ENCODE results near the gene PHLPP1. TPM values are rescaled to one million over a fixed set of nuclear protein-coding genes. Genes with fewer than 3 reads are reported as not detected.
"Not testable (repeated sequence)": the region's sequence is repeated elsewhere in the genome, so short reads cannot be mapped to it uniquely, and the experiment has no call there.

Gene PHLPP1
- total RNA-seq, 2 donors from 2014 or later = 8.1 to 11.6 TPM

- no peak for TF ChIP-seq CTCF (IDR thresholded peaks at IDR 0.05)
- Histone ChIP-seq H3K4me1 (ENCODE audit: control insufficient read depth in 1 of 2, low read depth in 2 of 2) (no peaks in the 10 kb centered on the region), H3K9me3 (no peaks in the 10 kb centered on the region), H3K4me3 (no peak overlapping the region), H3K27me3 (replicated peaks; ENCODE audit: insufficient read depth) (no peaks in the 10 kb centered on the region), H3K27ac (no peak overlapping the region), H3K36me3 (no peaks in the 10 kb centered on the region)
- ATAC-seq (ENCODE audit: insufficient number of reproducible peaks, low FRiP score, low read depth) = no peak
- no peak for DNase-seq (ENCODE audit: low spot score)
These were observed 92.1 kb downstream of the PHLPP1 start for GRCh38 chr18:62807396-62807795.

GRCh38 chr18:62808123-62808522 lies 92.8 kb downstream of the PHLPP1 start:
- no peak overlapping the region for H3K27ac ChIP-seq
- DNase-seq (ENCODE audit: low spot score) (no peak), ATAC-seq (ENCODE audit: insufficient number of reproducible peaks, low FRiP score, low read depth) (no peak)
- no peak overlapping the region for H3K4me3 ChIP-seq
- no peaks in the 10 kb centered on the region for H3K27me3 ChIP-seq (replicated peaks; ENCODE audit: insufficient read depth)
- no peaks in the 10 kb centered on the region for H3K9me3 ChIP-seq
- no peaks in the 10 kb centered on the region for H3K4me1 ChIP-seq (ENCODE audit: control insufficient read depth in 1 of 2, low read depth in 2 of 2)
- H3K36me3 ChIP-seq = no peaks in the 10 kb centered on the region
- no peak for TF ChIP-seq CTCF (IDR thresholded peaks at IDR 0.05)

GRCh38 chr18:62809445-62809844 lies 94.1 kb downstream of the PHLPP1 start:
- not testable (repeated sequence) for H3K4me1 ChIP-seq (ENCODE audit: control insufficient read depth in 1 of 2, low read depth in 2 of 2); H3K36me3 ChIP-seq; H3K27me3 ChIP-seq (replicated peaks; ENCODE audit: insufficient read depth); ATAC-seq (ENCODE audit: insufficient number of reproducible peaks, low FRiP score, low read depth); H3K9me3 ChIP-seq; H3K4me3 ChIP-seq; DNase-seq (ENCODE audit: low spot score); H3K27ac ChIP-seq

GRCh38 chr18:62809900-62810299 lies 94.6 kb downstream of the PHLPP1 start:
- H3K36me3 ChIP-seq = no peaks in the 10 kb centered on the region
- H3K4me1 ChIP-seq (ENCODE audit: control insufficient read depth in 1 of 2, low read depth in 2 of 2) = peaks cover 6 to 7% of the 10 kb centered on the region in 2 donors
- no peak overlapping the region for H3K27ac ChIP-seq
- no peaks in the 10 kb centered on the region for H3K9me3 ChIP-seq
- ATAC-seq (ENCODE audit: insufficient number of reproducible peaks, low FRiP score, low read depth) = no peak
- no peak for DNase-seq (ENCODE audit: low spot score)
- no peak overlapping the region for H3K4me3 ChIP-seq
- no peaks in the 10 kb centered on the region for H3K27me3 ChIP-seq (replicated peaks; ENCODE audit: insufficient read depth)
- no peak for TF ChIP-seq CTCF (IDR thresholded peaks at IDR 0.05)

GRCh38 chr18:62810682-62811081 lies 95.3 kb downstream of the PHLPP1 start:
- H3K4me3 ChIP-seq = no peak overlapping the region
- H3K36me3 ChIP-seq = no peaks in the 10 kb centered on the region
- no peak for TF ChIP-seq CTCF (IDR thresholded peaks at IDR 0.05)
- H3K9me3 ChIP-seq = no peaks in the 10 kb centered on the region
- H3K27ac ChIP-seq = no peak overlapping the region
- H3K27me3 ChIP-seq (replicated peaks; ENCODE audit: insufficient read depth) = no peaks in the 10 kb centered on the region
- no peak for DNase-seq (ENCODE audit: low spot score)
- H3K4me1 ChIP-seq (ENCODE audit: control insufficient read depth in 1 of 2, low read depth in 2 of 2) = peaks cover 6 to 8% of the 10 kb centered on the region in 2 donors
- no peak for ATAC-seq (ENCODE audit: insufficient number of reproducible peaks, low FRiP score, low read depth)

- H3K27ac ChIP-seq = no peak overlapping the region
- no peaks in the 10 kb centered on the region for H3K36me3 ChIP-seq
- H3K4me1 ChIP-seq (ENCODE audit: control insufficient read depth in 1 of 2, low read depth in 2 of 2) = peaks cover 6 to 8% of the 10 kb centered on the region in 2 donors
- no peaks in the 10 kb centered on the region for H3K27me3 ChIP-seq (replicated peaks; ENCODE audit: insufficient read depth)
- no peak overlapping the region for H3K4me3 ChIP-seq
- no peak for DNase-seq (ENCODE audit: low spot score)
- TF ChIP-seq CTCF (IDR thresholded peaks at IDR 0.05) = no peak
- no peak for ATAC-seq (ENCODE audit: insufficient number of reproducible peaks, low FRiP score, low read depth)
- H3K9me3 ChIP-seq = no peaks in the 10 kb centered on the region
These were observed 96.3 kb downstream of the PHLPP1 start for GRCh38 chr18:62811674-62812073.

All from thoracic aorta (tissue), 2 donors.